HepG2 (cell line): Measurements from ENCODE around the gene BICRAL.
A peak's percentile ranks its signal among the peaks of the same experiment; 100 is the strongest.

Experiments
- CTCF ChIP-seq: sonication (generic); formaldehyde crosslinking; IDR thresholded peaks from 2 replicates; pipeline ENCODE4 v1.5.0; 2020; ENCODE audit warnings: mild to moderate bottlenecking, missing genetic modification reagents, moderate library complexity
- EZH2 ChIP-seq: conservative IDR thresholded peaks from 2 replicates; pipeline ENCODE4 v1.6.1; 2012; ENCODE audit warnings: mild to moderate bottlenecking, low read depth, low read length, moderate library complexity
- POLR2AphosphoS5 ChIP-seq: IDR thresholded peaks from 2 replicates; pipeline ENCODE4 v1.6.1; 2012; ENCODE audit warnings: low read depth, low read length
- SRF ChIP-seq: IDR thresholded peaks from 2 replicates; pipeline ENCODE4 v1.6.1; 2011; ENCODE audit warnings: mild to moderate bottlenecking, low read depth, low read length, moderate library complexity
- TCF7 ChIP-seq: sonication (generic); IDR thresholded peaks from 2 replicates; pipeline ENCODE4 v1.6.1; 2016; ENCODE audit warnings: antibody characterized with exemption, low read depth
- USF2 ChIP-seq, 2 experiments: sonication (generic) in 1 of 2; formaldehyde crosslinking in 1 of 2; IDR thresholded peaks; 2 replicates each; pipeline versions ENCODE4 v1.5.1 to v1.6.1; 2011 to 2020; ENCODE audit warnings: borderline replicate concordance in 1 of 2, low read depth in 1 of 2, low read length in 1 of 2, mild to moderate bottlenecking in 1 of 2, missing genetic modification reagents in 1 of 2, moderate library complexity in 1 of 2
- ZBTB14 ChIP-seq: sonication (generic); formaldehyde crosslinking; IDR thresholded peaks from 2 replicates; pipeline ENCODE4 v1.4.0; 2020; ENCODE audit warnings: missing genetic modification reagents
- ZBTB42 ChIP-seq: sonication (generic); formaldehyde crosslinking; IDR thresholded peaks from 2 replicates; pipeline ENCODE4 v1.5.0; 2020; ENCODE audit warnings: mild to moderate bottlenecking, missing genetic modification reagents
- ZZZ3 ChIP-seq: sonication (generic); formaldehyde crosslinking; IDR thresholded peaks from 2 replicates; pipeline ENCODE4 v1.4.0; 2020; ENCODE audit warnings: missing genetic modification reagents, mild to moderate bottlenecking, borderline replicate concordance

- TF ChIP-seq CTCF (CRISPR knock-in tag) (no peak), POLR2AphosphoS5 (peak; percentile 74), SRF (no peak), ZBTB42 (CRISPR knock-in tag) (no peak), ZZZ3 (CRISPR knock-in tag) (no peak), USF2 (IDR thresholded peaks at IDR 0.05; ENCODE audit: low read depth, low read length) (no peak), USF2 (CRISPR knock-in tag; IDR thresholded peaks at IDR 0.05; ENCODE audit: borderline replicate concordance) (no peak), ZBTB14 (CRISPR knock-in tag) (no peak), TCF7 (no peak), EZH2 (no peak)
Measured at GRCh38 chr6:42782689-42783176, 881 bp downstream of the BICRAL start.
